LNCAP (cell line): ENCODE results near the gene PELI2.

Source experiments
- CTCF ChIP-seq: fragments of 450-650 bp; IDR thresholded peaks from 2 replicates; pipeline ENCODE4 v1.5.1; 2017; ENCODE audit warnings: mild to moderate bottlenecking

PELI2 gene

GRCh38 chr14:56224229-56224628 is 106.0 kb downstream of the PELI2 start:
- no peak for TF ChIP-seq CTCF

DNA sequence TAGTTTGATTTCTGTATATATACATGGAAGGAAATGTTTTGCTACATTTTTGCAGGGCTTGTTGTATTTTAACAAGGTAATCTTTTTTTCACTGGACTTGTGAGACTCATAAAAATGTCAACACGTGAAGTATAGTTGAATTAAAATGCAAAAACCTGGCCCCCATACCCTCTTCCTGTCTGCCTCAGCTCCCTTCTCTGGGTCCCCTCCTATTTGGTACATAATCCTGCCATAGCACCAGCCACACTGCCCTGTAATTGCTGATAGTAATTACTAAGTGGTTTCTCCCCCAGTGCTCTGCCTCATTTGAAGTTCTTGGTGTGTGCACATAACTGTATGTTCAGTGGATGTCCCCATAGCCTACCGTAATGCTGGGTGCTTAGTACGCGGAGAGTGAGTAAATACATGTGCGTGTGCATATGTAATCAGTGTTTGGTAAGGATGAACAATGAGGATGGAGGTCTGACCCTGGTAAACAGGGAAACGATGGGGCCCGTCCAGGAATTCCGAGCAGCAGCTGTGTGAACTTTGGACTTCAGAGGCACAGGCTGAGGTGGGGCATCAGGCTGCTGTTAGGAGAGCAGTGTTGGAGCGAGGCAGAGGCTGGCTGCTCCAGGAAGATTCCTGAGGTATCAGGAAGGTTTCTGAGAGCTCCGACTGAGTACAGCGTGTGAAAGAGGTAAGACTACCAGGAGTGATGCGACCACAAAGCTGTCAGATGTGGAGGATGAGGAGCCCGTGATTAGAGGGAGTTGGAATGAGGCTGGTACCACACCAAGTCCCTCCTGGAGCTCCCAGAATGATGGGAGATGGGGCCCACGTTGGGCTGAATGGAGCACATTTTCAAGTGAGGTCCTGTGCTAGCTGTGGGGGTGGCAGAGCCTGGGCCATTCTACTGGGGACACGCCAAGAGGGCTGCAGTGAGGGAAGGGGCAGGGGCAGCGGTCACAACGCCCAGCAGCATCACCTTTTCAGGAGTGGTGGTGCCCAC is 106.8 kb downstream of the PELI2 start:
- no peak for TF ChIP-seq CTCF

GRCh38 chr14:56235388-56235787 is 117.2 kb downstream of the PELI2 start:
- no peak for TF ChIP-seq CTCF

- no peak for TF ChIP-seq CTCF
Measured at GRCh38 chr14:56237398-56237797, 119.2 kb downstream of the PELI2 start.

GRCh38 chr14:56241461-56241860 is 123.2 kb downstream of the PELI2 start:
- no peak for TF ChIP-seq CTCF

DNA sequence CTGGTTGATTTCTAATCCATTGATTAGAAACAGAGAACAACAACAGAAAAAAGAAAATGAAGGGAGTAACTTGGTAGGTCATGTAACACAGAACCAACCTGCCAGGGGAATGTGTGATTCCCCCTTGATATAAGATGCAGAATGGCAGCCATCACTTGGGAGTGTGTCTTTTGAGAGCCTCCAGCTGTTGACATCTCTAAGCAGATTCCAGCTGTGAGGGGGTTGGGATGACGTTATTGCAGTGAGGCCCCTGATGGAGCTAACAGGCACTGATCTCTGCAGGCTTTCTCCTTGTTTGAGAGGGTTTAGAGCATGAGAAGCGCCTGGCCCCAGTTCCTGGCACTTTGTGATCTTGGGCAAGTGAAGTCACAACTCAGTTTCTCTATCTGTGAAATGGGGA is 124.9 kb downstream of the PELI2 start:
- no peak for TF ChIP-seq CTCF

GRCh38 chr14:56244138-56244789 is 126.1 kb downstream of the PELI2 start:
- no peak for TF ChIP-seq CTCF
